Right hindlimb (tissue), 1 donor: ENCODE measurements around the gene GALNT16.
A peak's percentile ranks its signal among the peaks of the same experiment; 100 is the strongest.
"Not testable (repeated sequence)": the region's sequence is repeated elsewhere in the genome, so short reads cannot be mapped to it uniquely, and the experiment has no call there.

ENCODE experiments used
- DNase-seq: peaks from one replicate; pipeline ENCODE4 v3.0.0-alpha.2; 2018

Gene GALNT16

DNA sequence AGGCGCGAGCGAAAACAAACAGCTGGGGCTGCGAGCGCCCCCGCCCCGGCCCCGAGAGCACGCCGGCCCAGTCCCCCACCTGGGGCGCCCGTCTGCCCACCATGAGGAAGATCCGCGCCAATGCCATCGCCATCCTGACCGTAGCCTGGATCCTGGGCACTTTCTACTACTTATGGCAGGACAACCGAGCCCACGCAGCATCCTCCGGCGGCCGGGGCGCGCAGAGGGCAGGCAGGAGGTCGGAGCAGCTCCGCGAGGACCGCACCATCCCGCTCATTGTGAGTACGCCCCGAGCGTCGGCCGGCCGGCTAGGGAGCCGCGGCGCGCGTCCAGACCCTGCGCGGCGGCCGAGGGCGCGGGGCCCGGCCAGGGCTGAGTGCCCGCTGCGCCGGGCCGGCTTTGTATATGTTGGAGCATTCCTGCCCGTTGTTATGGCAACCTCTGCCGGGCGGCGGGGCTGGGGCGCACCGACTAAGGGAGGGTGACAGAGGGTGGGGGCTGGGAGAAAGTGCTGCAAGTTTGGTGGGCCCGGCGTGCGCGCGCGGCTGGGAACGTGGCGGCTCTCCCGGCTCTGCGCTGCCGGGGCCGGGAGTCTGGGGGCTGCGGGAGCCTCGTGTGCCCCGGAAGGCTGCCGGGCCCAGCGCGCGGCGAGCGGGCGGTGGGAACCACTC lies 367 bp downstream of the GALNT16 start:
- DNase-seq = peak; percentile 65

DNA sequence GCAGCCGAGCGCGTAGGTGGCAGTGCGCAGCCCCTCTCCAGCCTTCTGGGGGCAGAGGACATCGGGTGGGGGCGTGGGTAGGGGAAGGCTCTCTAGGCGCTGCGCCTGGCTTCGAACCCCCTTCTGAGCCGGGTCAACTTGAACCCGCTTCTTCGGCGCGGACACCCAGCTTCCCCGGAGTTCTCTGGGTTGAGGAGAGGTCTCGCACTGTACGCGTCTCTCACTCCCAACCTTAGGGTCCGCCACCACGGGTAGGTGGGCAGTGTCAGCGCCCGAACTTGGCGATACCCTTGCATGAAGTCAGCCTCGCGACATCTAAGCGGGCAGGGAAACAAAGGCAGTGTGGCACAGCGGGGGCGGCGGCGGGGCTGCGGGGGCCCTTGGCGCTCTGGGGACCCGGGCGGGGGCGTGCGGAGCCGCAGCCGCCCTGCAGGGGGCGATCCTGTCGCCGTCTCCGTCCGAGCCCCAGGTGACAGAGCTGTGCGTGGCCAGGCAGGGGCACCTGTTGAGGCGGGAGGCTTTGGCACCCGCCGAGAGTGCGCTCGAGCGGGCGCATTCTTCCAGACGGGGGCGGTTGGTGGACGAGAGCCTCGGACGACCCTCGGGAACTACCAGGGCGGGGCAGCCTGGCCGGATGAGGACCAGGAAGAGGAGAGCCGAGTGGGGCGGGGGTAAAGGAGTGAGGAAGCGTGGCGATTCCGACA lies 1.1 kb downstream of the GALNT16 start:
- peak; percentile 56 for DNase-seq

DNA sequence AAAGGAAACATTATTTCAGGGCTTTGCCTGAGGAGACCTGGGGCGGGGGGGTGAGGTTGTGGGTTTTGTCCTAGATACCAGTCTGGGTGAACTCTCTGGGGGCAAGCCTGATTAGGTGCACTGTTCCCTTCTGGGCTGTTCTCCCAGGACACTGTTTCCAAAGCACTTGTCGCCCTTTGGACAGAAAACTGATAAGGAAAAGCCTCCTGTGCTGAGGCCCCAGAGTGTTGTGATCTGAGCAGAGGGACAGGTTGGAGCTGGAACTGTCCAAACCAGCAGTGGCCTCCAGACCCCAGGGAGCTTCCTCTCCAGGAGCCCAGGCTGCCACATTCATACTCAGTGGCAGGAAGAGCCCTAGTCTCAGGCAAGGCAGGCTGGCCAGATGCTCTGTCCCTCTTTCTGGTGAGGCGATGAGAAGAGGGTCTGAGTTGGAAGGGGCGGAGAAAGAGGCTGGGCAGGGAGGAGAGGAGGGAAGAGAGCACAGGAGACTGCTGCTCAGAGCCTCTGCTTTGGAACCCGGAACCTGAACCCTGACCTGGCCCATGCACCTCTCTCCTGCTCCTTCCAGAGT lies 1.9 kb downstream of the GALNT16 start:
- DNase-seq = no peak

DNA sequence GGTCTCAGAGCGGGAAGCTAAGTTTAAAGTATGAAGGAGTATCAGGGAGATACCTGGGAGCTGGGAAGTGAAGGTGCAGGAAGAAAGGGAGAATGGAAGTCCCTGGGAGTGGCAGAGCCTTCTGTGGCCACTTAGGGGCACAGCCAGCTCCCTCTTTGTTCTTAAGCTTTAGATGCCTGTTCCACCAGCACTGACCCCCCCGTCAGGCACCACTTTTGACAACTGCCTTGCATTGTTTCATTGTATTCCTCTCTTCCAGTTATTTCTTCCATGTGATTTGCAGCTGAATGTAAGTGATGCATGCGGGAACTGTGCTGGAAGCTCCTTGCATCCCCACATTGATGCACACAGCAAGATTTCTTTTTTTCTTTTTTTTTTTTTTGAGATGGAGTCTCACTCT lies 2.6 kb downstream of the GALNT16 start:
- DNase-seq = no peak

DNA sequence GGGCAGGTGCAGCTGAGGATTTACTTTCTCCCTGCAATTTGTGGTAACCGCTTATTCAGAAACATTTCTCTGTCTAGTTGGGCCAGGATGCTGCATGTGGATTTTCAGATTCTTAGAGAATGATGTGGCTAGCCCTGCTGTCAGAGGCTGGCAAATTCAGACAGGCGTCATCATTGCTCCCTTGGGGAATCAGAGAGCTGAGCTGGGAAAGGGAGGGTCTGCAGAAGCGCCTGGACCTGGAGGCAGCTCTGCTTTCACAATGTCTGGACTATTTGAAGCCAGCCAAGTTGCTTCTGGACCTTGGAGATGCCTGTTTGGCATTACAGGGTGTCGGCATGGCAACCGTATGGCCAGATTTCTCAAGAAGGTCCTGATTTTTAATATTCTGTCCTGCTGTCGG lies 3.4 kb downstream of the GALNT16 start:
- peak; percentile 49 for DNase-seq

DNA sequence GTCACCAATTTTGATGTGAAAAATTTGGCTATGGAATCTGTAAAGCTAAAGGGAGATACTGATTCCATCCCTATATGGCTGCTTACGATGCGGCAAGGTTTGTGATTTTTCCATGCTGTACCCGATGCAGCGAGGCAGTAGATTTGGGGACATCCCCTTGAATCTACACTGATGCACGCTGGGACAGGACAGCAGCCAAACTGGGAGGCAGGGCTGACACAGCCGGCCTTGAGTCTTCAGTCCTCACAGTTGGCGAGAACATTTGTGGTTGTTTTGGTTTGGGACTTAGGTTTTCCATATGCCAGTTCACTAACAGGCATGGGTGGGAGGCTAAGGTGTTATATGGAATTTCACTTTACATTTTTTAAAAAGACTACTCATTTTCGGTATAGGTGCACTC lies 3.8 kb downstream of the GALNT16 start:
- no peak for DNase-seq

DNA sequence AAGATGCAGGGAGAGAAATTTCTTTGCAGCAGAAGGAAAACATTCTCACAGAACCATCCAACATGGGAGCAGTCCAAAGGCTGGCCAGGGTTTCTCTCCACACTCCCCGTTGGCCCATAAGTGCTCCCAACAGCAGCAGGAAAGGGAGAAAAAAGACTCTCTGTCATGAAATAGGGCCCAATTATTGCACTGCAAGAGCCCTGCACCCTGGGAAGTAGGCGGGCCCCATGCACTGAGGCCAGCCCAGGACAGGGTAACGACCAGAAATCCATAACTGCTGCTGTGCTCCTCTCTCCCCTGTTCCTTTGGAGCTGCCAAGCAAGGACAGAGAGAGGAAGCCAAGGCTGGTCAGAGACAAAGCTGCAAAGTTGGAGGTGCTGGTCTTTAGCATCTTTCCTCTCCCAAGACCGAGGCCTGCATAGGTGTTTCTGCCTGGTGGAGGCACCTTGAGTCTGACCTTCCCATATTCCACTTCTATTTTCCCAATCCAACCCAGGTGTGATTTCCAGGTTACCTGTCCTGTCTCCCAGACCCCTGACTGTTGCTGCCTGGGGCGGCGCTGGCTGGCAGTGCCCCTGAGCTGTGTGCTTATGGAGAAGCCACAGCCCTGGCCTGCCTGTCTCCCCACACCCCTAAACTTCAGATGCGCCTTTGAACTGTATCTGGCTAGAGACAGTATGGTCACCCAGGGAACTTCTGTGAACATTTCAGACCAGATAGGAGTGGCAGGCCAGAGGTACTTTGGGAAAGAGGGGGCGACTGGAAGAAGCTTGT lies 6.8 kb downstream of the GALNT16 start:
- DNase-seq = no peak

DNA sequence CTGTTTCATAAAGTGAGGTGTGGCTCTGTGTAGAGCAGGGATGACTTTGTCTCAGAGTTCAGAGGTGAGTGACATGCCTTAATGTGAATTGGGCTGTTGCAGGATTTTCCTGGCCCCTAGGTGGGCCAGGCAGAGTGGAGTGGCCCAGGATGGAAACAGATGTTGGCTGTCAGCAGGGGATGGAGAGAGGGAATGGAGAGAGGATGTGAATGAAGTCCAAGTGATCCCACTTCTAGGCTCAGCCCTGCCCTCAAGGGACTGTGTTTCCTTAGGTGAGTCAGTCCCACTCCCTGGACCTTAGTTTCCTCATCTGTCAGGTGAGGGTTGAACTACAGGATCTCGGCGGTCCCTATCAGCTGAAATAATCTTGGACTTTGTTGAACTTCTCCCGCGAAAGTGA lies 7.5 kb downstream of the GALNT16 start:
- no peak for DNase-seq

DNA sequence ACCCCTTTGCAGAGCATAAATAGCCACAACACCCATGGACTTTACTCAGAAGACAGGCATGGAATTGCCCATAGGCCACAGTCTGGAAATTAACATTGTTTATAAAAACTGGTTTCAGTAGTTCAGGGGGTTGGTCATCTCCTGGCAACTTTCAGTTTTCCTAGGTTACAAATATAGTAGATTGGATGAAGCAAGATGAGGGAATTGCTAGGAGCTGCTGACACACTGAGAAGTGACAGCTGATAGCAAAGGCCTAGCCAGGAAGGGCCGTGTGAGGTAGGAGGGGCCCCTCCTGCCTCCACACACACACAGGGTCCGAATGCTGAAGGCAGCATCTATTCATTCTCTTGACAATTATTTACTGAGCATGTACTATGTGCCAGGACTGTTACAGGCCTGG lies 8.3 kb downstream of the GALNT16 start:
- no peak for DNase-seq

DNA sequence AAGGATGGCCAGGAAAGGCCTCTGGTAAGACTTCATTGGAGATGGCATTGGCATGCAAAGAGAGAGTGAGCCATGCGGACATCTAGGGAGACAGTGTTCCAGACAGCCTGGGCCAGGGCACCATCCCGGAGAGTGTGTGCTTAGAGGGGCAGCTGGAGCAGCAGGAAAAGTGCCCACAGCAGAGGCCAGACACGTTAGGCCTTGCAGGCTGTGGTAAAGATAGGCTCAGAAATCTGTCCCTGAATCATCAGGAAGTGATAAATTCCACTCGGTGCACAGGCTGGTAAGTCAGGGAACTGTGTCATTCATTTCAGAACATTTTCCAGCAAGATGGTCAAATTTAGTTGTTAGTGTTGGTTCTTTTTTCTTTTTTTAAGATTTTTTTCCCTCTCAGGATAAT lies 8.8 kb downstream of the GALNT16 start:
- no peak for DNase-seq

DNA sequence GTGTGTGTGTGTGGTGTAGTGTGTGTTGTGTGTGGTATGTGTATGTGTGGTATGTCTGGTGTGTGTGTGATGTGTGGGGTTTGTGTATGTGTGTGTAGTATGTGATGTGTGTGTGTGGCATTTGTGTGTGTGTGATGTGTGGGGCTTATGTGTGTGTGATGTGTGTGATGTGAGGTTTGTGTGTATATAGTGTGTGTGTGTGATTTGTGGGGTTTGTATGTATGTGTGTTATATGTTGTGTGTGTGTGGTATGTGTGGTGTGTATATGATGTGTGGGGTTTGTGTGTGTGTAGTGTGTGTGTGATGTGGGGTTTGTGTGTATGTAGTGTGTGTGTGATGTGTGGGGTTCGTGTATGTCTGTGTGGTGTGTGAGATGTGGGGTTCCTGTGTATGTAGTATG lies 9.4 kb downstream of the GALNT16 start:
- no peak for DNase-seq

DNA sequence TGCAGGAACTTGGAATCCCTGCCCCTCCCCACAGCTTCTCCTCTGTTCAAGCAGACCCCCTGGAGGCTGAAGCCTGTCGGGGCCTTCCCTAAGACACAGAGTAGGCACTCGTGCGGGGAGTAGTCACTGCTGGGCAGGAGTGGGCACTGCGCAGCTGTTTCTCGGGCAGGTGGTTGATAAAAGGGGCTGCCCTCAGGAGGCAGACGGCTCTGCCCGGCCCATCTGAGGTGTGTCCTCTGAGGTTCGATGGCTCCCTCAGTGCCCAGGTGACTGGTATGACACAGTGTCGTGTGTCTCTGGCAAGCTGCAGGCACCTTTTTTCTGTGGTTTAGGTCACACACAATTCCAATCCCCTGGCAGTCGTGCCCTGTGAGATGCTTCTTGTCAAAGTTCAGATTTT lies 10.1 kb downstream of the GALNT16 start:
- no peak for DNase-seq

DNA sequence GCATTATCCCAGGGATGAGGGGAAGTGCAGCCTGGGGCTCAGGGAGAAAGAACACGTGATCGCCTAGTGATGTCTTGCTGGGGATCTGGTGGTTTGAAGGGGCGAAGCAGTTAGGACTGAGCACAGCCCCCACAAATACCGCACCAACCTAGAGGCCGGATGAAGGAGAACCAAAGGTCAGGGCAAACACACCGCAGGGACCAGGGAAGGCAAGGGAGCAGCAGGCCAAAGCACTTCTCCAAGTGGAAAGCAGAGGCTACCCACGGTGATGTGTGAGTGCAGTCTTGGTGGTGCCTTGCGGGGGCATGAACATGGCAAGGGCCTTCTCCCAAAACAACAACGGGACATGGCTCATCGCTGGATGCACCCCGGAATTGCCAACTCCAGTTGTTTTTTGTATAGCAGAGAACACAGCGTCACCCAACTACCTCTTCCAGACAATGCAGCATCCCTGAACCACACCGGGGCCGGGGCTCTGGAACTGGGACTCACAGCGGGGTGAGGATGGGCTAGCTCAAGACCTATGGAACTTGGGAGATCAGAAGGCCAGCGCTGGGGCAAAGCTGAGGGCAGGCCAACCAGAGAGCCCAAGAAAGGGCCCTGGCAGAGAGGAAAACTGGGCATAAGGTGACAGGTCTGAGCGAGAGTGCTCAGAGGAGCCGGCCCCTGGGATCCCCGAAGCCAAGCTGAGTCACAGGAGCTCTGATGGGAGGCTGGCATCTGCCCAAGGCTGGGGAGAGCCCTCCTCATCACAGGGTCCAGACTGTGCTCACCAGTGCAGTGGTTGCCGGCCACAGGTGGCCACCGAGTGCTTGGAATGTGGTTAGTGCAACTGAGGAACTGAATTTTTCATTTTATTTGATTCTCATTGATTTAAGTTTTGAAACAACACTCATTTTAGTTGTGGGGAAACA lies 11.1 kb downstream of the GALNT16 start:
- DNase-seq = no peak

DNA sequence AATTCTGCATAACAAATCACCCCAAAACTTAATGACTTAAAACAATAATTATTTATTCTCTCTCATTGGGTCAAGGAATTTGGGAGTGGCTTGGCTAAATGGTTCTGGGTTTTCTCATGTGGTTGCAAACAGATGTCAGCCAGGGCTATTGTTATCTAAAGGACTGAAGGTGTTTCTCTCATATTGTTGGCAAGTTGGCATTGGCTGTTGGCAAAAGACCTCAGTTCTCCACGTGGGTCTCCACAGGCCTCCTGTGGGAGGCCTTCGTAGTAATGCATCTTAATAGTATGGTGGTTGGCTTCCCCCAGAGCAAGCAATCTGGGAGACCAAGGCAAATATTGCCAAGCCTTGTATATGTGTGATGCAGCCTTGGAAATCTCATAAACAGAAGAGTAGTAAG lies 14.4 kb downstream of the GALNT16 start:
- no peak for DNase-seq

DNA sequence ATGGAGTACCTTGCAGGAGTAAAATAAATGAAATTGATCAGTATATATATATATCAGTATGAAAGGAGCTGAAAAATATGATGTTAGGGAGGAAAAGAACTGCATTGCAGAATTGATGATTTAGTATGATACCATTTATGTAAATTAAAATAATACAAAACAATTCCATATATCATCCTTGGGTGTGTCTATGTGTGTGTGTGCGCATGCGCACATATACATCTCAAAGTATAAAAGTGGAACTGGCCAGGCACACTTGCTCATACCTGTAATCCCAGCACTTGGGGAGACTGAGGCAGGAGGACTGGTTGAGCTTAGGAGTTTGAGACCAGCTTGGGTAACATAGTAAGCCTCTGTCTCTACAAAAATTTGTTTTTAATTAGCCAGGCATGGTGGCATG lies 15.4 kb downstream of the GALNT16 start:
- no peak for DNase-seq

DNA sequence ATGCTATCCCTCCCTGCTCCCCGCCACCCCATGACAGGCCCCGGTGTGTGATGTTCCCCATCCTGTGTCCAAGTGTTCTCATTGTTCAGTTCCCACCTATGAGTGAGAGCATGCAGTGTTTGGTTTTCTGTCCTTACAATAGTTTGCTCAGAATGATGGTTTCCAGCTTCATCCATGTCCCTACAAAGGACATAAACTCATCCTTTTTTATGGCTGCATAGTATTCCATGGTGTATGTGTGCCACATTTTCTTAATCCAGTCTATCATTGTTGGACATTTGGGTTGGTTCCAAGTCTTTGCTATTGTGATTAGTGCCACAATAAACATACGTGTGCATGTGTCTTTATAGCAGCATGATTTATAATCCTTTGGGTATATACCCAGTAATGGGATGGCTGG lies 17.4 kb downstream of the GALNT16 start:
- DNase-seq = not testable (repeated sequence)

DNA sequence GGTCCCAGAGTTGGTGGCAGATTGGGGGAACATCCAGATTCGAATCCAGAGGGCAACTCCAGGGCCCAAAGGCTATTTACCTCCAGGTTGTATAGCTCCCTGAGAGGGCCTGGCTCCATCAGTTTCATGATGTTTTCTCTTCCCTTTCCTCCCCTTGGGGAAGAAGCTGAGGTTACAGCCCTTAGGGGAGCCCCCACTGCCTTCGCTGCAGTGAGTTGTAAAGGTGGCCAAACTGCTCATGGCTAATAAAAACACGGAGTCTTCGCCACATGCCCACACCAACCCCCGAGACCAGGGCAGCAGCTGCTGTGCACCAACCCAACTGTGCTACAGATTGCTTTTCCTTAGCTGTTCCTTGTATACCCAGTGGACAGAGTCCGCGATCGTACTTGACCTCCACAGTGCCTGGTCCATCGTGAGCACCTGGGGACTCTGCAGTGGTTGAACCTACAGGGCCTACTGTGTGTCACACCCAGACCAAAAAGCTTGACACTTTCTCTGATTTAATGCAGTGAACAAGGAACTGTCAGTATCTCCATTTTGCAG lies 20.9 kb downstream of the GALNT16 start:
- DNase-seq = no peak

DNA sequence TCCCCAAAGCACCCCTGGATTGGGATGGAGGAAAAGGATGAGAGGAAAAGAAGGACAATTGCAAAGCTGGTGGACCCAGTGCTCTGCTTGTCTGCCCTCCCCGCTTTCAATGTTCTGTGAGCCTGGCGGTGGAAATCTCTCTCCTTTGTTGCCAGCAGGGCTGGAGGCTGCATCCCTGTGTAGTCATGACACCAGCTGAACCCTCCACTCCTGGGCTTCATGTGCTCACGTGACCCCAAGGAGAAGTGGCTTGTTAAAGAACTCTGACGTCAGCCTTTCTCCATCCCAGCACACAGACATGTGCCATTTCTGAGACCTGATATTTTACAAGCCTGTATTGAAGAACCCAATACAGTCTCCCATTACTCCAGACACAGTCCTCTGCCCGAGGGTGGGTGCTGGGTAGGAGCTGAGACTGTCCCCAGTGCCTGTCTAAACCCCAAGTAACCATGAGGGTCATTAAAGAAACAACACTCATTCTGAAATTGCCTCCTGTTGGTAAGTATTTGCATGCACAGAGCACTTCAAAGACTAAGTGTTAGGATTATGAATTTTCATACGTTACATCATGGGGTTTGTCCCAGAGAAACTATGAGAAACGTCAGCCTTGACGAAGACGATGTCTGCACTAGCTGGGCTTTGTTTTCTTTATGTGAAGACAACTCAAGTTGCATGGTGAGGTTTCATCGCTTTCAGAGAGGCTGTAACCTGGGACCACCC lies 21.7 kb downstream of the GALNT16 start:
- no peak for DNase-seq

DNA sequence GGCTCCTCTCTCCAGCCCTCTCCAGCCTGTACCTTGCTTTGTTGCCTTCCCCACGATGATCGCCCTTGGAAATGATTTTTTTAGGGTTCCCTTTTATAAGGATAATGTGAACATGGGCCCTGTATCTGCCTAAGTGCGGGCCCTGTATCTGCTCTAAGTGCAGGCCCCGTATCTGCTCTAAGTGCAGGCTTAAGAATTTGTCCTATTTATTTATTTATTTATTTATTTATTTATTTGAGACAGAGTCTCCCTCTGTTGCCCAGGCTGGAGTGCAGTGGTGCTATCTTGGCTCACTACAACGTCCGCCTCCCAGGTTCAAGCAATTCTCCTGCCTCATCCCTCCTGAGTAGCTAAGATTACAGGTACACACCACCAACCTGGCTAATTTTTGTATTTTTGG lies 22.5 kb downstream of the GALNT16 start:
- DNase-seq = no peak

DNA sequence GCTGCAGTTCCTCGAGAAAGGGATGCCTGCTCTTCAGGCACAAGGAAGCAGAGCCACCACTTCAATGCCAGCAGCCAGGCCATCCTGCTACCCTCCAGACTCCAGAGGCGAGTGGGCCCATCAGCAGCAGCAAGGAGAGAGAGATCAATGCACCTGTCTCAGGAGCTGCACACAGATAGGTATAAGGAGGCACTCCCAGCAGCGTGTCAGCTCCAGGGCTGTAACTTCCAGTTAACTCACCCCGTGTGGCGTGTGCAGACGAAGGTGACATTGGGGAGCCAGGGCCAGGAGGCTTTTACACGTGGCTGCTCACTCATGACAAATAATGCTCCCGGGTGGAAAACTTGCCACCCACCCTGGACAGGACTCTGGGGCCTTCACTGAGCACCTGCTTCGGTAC lies 24.2 kb downstream of the GALNT16 start:
- DNase-seq = no peak

DNA sequence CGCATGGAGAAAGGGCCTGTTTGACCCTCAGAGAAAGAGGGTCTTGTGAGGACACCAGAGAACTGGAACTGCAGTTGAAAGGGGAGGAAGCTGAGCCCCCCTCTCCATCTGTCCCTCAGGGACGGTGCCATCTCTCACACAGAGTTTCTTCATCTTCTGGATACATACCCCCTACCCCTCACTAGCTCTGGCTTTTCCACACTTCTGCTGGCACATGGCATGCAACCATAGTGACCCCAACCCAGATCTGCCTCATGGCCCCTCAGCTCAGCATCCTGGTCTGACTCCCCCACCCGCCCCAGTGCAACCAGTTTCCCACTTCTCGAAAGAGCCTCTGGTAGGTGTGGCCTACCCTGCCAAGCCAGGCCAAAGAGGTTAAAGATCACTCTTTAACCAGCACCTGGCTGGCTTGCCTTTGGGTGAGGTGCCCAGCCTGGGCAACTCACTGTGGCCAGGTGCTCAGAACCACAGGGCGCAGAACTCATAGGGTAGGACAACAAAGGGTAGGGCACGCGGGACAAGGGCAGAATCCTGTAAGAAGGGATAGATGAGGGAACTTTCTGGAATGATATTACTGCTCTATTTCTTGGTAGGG lies 25.8 kb downstream of the GALNT16 start:
- no peak for DNase-seq
